ENCODE measurements around the gene SLFN5.
"Not testable (repeated sequence)": the region's sequence is repeated elsewhere in the genome, so short reads cannot be mapped to it uniquely, and the experiment has no call there.

SLFN5 gene

GRCh38 chr17:35256629-35257028, 13.8 kb downstream of the SLFN5 start:
- Histone ChIP-seq H3K36me3 (ENCODE audit: control insufficient read depth, insufficient read depth, low read length) (peaks cover 59% of the 10 kb centered on the region), H3K4me1 (ENCODE audit: control insufficient read depth, insufficient read depth, low read length, poor library complexity, severe bottlenecking) (peaks cover 25% of the 10 kb centered on the region), H3K4me3 (ENCODE audit: insufficient read depth, low read depth, low read length, poor library complexity, severe bottlenecking) (no peak overlapping the region), H3K27me3 (replicated peaks; ENCODE audit: control insufficient read depth, insufficient read depth, low read length, poor library complexity, severe bottlenecking) (no peaks in the 10 kb centered on the region), H3K9me3 (ENCODE audit: control insufficient read depth, low read length) (no peaks in the 10 kb centered on the region), H3K27ac (ENCODE audit: insufficient read depth, low read length, poor library complexity, severe bottlenecking) (no peak overlapping the region)
- DNase-seq = no peak

GRCh38 chr17:35257208-35257659, 14.4 kb downstream of the SLFN5 start:
- no peak for DNase-seq
- H3K27me3 ChIP-seq (replicated peaks; ENCODE audit: control insufficient read depth, insufficient read depth, low read length, poor library complexity, severe bottlenecking) = no peaks in the 10 kb centered on the region
- H3K36me3 ChIP-seq (ENCODE audit: control insufficient read depth, insufficient read depth, low read length) = peaks cover 65% of the 10 kb centered on the region
- H3K9me3 ChIP-seq (ENCODE audit: control insufficient read depth, low read length) = no peaks in the 10 kb centered on the region
- no peak overlapping the region for H3K4me3 ChIP-seq (ENCODE audit: insufficient read depth, low read depth, low read length, poor library complexity, severe bottlenecking)
- H3K4me1 ChIP-seq (ENCODE audit: control insufficient read depth, insufficient read depth, low read length, poor library complexity, severe bottlenecking) = peaks cover 23% of the 10 kb centered on the region
- no peak overlapping the region for H3K27ac ChIP-seq (ENCODE audit: insufficient read depth, low read length, poor library complexity, severe bottlenecking)

GRCh38 chr17:35259001-35259400, 16.1 kb downstream of the SLFN5 start:
- Histone ChIP-seq H3K36me3 (ENCODE audit: control insufficient read depth, insufficient read depth, low read length) (peaks cover 80% of the 10 kb centered on the region), H3K4me1 (ENCODE audit: control insufficient read depth, insufficient read depth, low read length, poor library complexity, severe bottlenecking) (peaks cover 16% of the 10 kb centered on the region), H3K27ac (ENCODE audit: insufficient read depth, low read length, poor library complexity, severe bottlenecking) (no peak overlapping the region), H3K27me3 (replicated peaks; ENCODE audit: control insufficient read depth, insufficient read depth, low read length, poor library complexity, severe bottlenecking) (no peaks in the 10 kb centered on the region), H3K9me3 (ENCODE audit: control insufficient read depth, low read length) (no peaks in the 10 kb centered on the region), H3K4me3 (ENCODE audit: insufficient read depth, low read depth, low read length, poor library complexity, severe bottlenecking) (no peak overlapping the region)
- no peak for DNase-seq

GRCh38 chr17:35265071-35265470, 22.2 kb downstream of the SLFN5 start:
- Histone ChIP-seq H3K27me3 (replicated peaks; ENCODE audit: control insufficient read depth, insufficient read depth, low read length, poor library complexity, severe bottlenecking) (no peaks in the 10 kb centered on the region), H3K4me3 (ENCODE audit: insufficient read depth, low read depth, low read length, poor library complexity, severe bottlenecking) (no peak overlapping the region), H3K27ac (ENCODE audit: insufficient read depth, low read length, poor library complexity, severe bottlenecking) (no peak overlapping the region), H3K4me1 (ENCODE audit: control insufficient read depth, insufficient read depth, low read length, poor library complexity, severe bottlenecking) (peaks cover 8% of the 10 kb centered on the region), H3K36me3 (ENCODE audit: control insufficient read depth, insufficient read depth, low read length) (peaks cover 69% of the 10 kb centered on the region), H3K9me3 (ENCODE audit: control insufficient read depth, low read length) (no peaks in the 10 kb centered on the region)
- DNase-seq = no peak

- no peak overlapping the region for H3K4me3 ChIP-seq (ENCODE audit: insufficient read depth, low read depth, low read length, poor library complexity, severe bottlenecking)
- peaks cover 64% of the 10 kb centered on the region for H3K36me3 ChIP-seq (ENCODE audit: control insufficient read depth, insufficient read depth, low read length)
- H3K27me3 ChIP-seq (replicated peaks; ENCODE audit: control insufficient read depth, insufficient read depth, low read length, poor library complexity, severe bottlenecking) = no peaks in the 10 kb centered on the region
- H3K27ac ChIP-seq (ENCODE audit: insufficient read depth, low read length, poor library complexity, severe bottlenecking) = no peak overlapping the region
- no peaks in the 10 kb centered on the region for H3K9me3 ChIP-seq (ENCODE audit: control insufficient read depth, low read length)
- peaks cover 5% of the 10 kb centered on the region for H3K4me1 ChIP-seq (ENCODE audit: control insufficient read depth, insufficient read depth, low read length, poor library complexity, severe bottlenecking)
- DNase-seq = no peak
These were observed 22.8 kb downstream of the SLFN5 start for GRCh38 chr17:35265566-35266141.

GRCh38 chr17:35274167-35275066, 31.5 kb downstream of the SLFN5 start:
- not testable (repeated sequence) for H3K27me3 ChIP-seq (replicated peaks; ENCODE audit: control insufficient read depth, insufficient read depth, low read length, poor library complexity, severe bottlenecking); H3K9me3 ChIP-seq (ENCODE audit: control insufficient read depth, low read length); H3K36me3 ChIP-seq (ENCODE audit: control insufficient read depth, insufficient read depth, low read length); H3K27ac ChIP-seq (ENCODE audit: insufficient read depth, low read length, poor library complexity, severe bottlenecking); H3K4me1 ChIP-seq (ENCODE audit: control insufficient read depth, insufficient read depth, low read length, poor library complexity, severe bottlenecking); DNase-seq; H3K4me3 ChIP-seq (ENCODE audit: insufficient read depth, low read depth, low read length, poor library complexity, severe bottlenecking)

GRCh38 chr17:35278454-35278853, 35.6 kb downstream of the SLFN5 start:
- not testable (repeated sequence) for H3K4me1 ChIP-seq (ENCODE audit: control insufficient read depth, insufficient read depth, low read length, poor library complexity, severe bottlenecking); DNase-seq; H3K9me3 ChIP-seq (ENCODE audit: control insufficient read depth, low read length); H3K4me3 ChIP-seq (ENCODE audit: insufficient read depth, low read depth, low read length, poor library complexity, severe bottlenecking); H3K27me3 ChIP-seq (replicated peaks; ENCODE audit: control insufficient read depth, insufficient read depth, low read length, poor library complexity, severe bottlenecking); H3K27ac ChIP-seq (ENCODE audit: insufficient read depth, low read length, poor library complexity, severe bottlenecking); H3K36me3 ChIP-seq (ENCODE audit: control insufficient read depth, insufficient read depth, low read length)

GRCh38 chr17:35278876-35279275, 36.0 kb downstream of the SLFN5 start:
- H3K27me3 ChIP-seq (replicated peaks; ENCODE audit: control insufficient read depth, insufficient read depth, low read length, poor library complexity, severe bottlenecking); H3K36me3 ChIP-seq (ENCODE audit: control insufficient read depth, insufficient read depth, low read length); H3K4me3 ChIP-seq (ENCODE audit: insufficient read depth, low read depth, low read length, poor library complexity, severe bottlenecking); H3K27ac ChIP-seq (ENCODE audit: insufficient read depth, low read length, poor library complexity, severe bottlenecking); DNase-seq; H3K4me1 ChIP-seq (ENCODE audit: control insufficient read depth, insufficient read depth, low read length, poor library complexity, severe bottlenecking); H3K9me3 ChIP-seq (ENCODE audit: control insufficient read depth, low read length): not testable (repeated sequence)

- H3K27ac ChIP-seq (ENCODE audit: insufficient read depth, low read length, poor library complexity, severe bottlenecking) = no peak overlapping the region
- H3K4me1 ChIP-seq (ENCODE audit: control insufficient read depth, insufficient read depth, low read length, poor library complexity, severe bottlenecking) = peaks cover 3% of the 10 kb centered on the region
- no peaks in the 10 kb centered on the region for H3K36me3 ChIP-seq (ENCODE audit: control insufficient read depth, insufficient read depth, low read length)
- no peak for DNase-seq
- H3K9me3 ChIP-seq (ENCODE audit: control insufficient read depth, low read length) = no peaks in the 10 kb centered on the region
- no peaks in the 10 kb centered on the region for H3K27me3 ChIP-seq (replicated peaks; ENCODE audit: control insufficient read depth, insufficient read depth, low read length, poor library complexity, severe bottlenecking)
- H3K4me3 ChIP-seq (ENCODE audit: insufficient read depth, low read depth, low read length, poor library complexity, severe bottlenecking) = no peak overlapping the region
These were observed 40.9 kb downstream of the SLFN5 start for GRCh38 chr17:35283767-35284166.

- Histone ChIP-seq H3K27me3 (replicated peaks; ENCODE audit: control insufficient read depth, insufficient read depth, low read length, poor library complexity, severe bottlenecking) (no peaks in the 10 kb centered on the region), H3K27ac (ENCODE audit: insufficient read depth, low read length, poor library complexity, severe bottlenecking) (no peak overlapping the region), H3K4me1 (ENCODE audit: control insufficient read depth, insufficient read depth, low read length, poor library complexity, severe bottlenecking) (peaks cover 3% of the 10 kb centered on the region), H3K9me3 (ENCODE audit: control insufficient read depth, low read length) (no peaks in the 10 kb centered on the region), H3K4me3 (ENCODE audit: insufficient read depth, low read depth, low read length, poor library complexity, severe bottlenecking) (no peak overlapping the region), H3K36me3 (ENCODE audit: control insufficient read depth, insufficient read depth, low read length) (no peaks in the 10 kb centered on the region)
- DNase-seq = no peak
These were observed 42.1 kb downstream of the SLFN5 start for GRCh38 chr17:35284955-35285354.

Data from effector memory CD4-positive, alpha-beta T cell (primary cell).